HepG2 (cell line): ENCODE results near the gene GNAS. TPM values are rescaled to one million over a fixed set of nuclear protein-coding genes. Genes with fewer than 3 reads are reported as not detected.

Experiments used
- GMEB2 ChIP-seq: IDR thresholded peaks from 2 replicates; pipeline ENCODE4 v1.6.1; 2016; ENCODE audit warnings: missing biosample characterization, missing genetic modification reagents, low read depth
- HDAC2 ChIP-seq: sonication (generic); formaldehyde crosslinking; IDR thresholded peaks from 2 replicates; pipeline ENCODE4 v1.4.0; 2020; ENCODE audit warnings: missing genetic modification reagents
- HMGA1 ChIP-seq: sonication (generic); formaldehyde crosslinking; conservative IDR thresholded peaks from 2 replicates; pipeline ENCODE4 v1.4.0; 2020; ENCODE audit warnings: missing genetic modification reagents
- KDM5A ChIP-seq: fragments of 200-600 bp; sonication (generic); IDR thresholded peaks from 2 replicates; pipeline ENCODE4 v1.7.0; 2018; ENCODE audit warnings: antibody characterized with exemption, mild to moderate bottlenecking, low read length, borderline replicate concordance
- MBD4 ChIP-seq: IDR thresholded peaks from 2 replicates; pipeline ENCODE4 v1.6.1; 2012; ENCODE audit warnings: low read length, inconsistent platforms, borderline replicate concordance
- MEIS1 ChIP-seq: sonication (generic); formaldehyde crosslinking; IDR thresholded peaks from 2 replicates; pipeline ENCODE4 v1.9.0; 2021; ENCODE audit warnings: mild to moderate bottlenecking, missing genetic modification reagents, moderate library complexity, borderline replicate concordance
- NFE2 ChIP-seq: sonication (generic); formaldehyde crosslinking; IDR thresholded peaks from 2 replicates; pipeline ENCODE4 v1.4.0; 2020; ENCODE audit warnings: missing genetic modification reagents
- NFRKB ChIP-seq: fragments of 450-650 bp; IDR thresholded peaks from 2 replicates; pipeline ENCODE4 v1.6.1; 2017
- PRPF4 ChIP-seq: fragments of 200-400 bp; formaldehyde crosslinking; IDR thresholded peaks from 2 replicates; pipeline ENCODE4 v1.6.1; 2016; ENCODE audit warnings: low read length, low read depth; ENCODE audit not compliant: poor library complexity, severe bottlenecking
- REPIN1 ChIP-seq: sonication (generic); formaldehyde crosslinking; IDR thresholded peaks from 2 replicates; pipeline ENCODE4 v1.8.0; 2022; ENCODE audit warnings: missing genetic modification reagents, low read depth, mild to moderate bottlenecking, borderline replicate concordance
- SETDB1 ChIP-seq: sonication (generic); formaldehyde crosslinking; IDR thresholded peaks from 2 replicates; pipeline ENCODE4 v1.5.1; 2020; ENCODE audit warnings: missing genetic modification reagents, mild to moderate bottlenecking, borderline replicate concordance
- SIX4 ChIP-seq: sonication (generic); formaldehyde crosslinking; IDR thresholded peaks from 2 replicates; pipeline ENCODE4 v1.4.0; 2020; ENCODE audit warnings: missing genetic modification reagents
- SMC3 ChIP-seq: IDR thresholded peaks from 2 replicates; pipeline ENCODE4 v1.6.1; 2011; ENCODE audit warnings: low read length, improper control_type of control experiment
- TRAFD1 ChIP-seq: sonication (generic); formaldehyde crosslinking; IDR thresholded peaks from 2 replicates; pipeline ENCODE4 v1.5.1; 2020; ENCODE audit warnings: missing genetic modification reagents, mild to moderate bottlenecking, borderline replicate concordance
- WIZ ChIP-seq: sonication (generic); formaldehyde crosslinking; IDR thresholded peaks from 2 replicates; pipeline ENCODE4 v1.5.1; 2020; ENCODE audit warnings: mild to moderate bottlenecking, missing genetic modification reagents
- ZMYM3 ChIP-seq: sonication (generic); formaldehyde crosslinking; IDR thresholded peaks from 2 replicates; pipeline ENCODE4 v1.5.1; 2020; ENCODE audit warnings: mild to moderate bottlenecking, missing genetic modification reagents
- ZNF136 ChIP-seq: sonication (generic); formaldehyde crosslinking; IDR thresholded peaks from 2 replicates; pipeline ENCODE4 v1.8.1; 2022; ENCODE audit warnings: low read depth, mild to moderate bottlenecking, moderate library complexity, missing genetic modification reagents
- ZNF354B ChIP-seq: sonication (generic); formaldehyde crosslinking; IDR thresholded peaks from 2 replicates; pipeline ENCODE4 v1.8.0; 2022; ENCODE audit warnings: mild to moderate bottlenecking, missing genetic modification reagents
- ZNF468 ChIP-seq: sonication (generic); formaldehyde crosslinking; IDR thresholded peaks from 2 replicates; pipeline ENCODE4 v1.8.0; 2022; ENCODE audit warnings: mild to moderate bottlenecking, moderate library complexity, missing genetic modification reagents
- ZNF549 ChIP-seq: sonication (generic); formaldehyde crosslinking; IDR thresholded peaks from 2 replicates; pipeline ENCODE4 v1.5.0; 2020; ENCODE audit warnings: missing genetic modification reagents
- ZNF570 ChIP-seq: sonication (generic); formaldehyde crosslinking; IDR thresholded peaks from 2 replicates; pipeline ENCODE4 v1.4.0; 2020; ENCODE audit warnings: mild to moderate bottlenecking, missing genetic modification reagents, borderline replicate concordance
- ZNF674 ChIP-seq: sonication (generic); formaldehyde crosslinking; IDR thresholded peaks from 2 replicates; pipeline ENCODE4 v1.5.0; 2020; ENCODE audit warnings: low read depth, mild to moderate bottlenecking, missing genetic modification reagents
- polyA plus RNA-seq, 8 experiments: library from polyadenylated mRNA; depleted of rRNA in 3 of 8; stranded (reverse) in 7 of 8; unstranded in 1 of 8; fragments of >200 nt; fragmentation: Illumina TruSeq in 4 of 8; extraction: Trizol in 4 of 8; gene quantifications; 2 replicates each; pipeline versions ENCODE4 v1.2.1 to v1.2.3, GENCODE V29; 2011 to 2016; ENCODE audit warnings: low read depth in 4 of 8, missing spikeins in 1 of 8, mixed read lengths in 1 of 8; ENCODE audit not compliant: insufficient read depth in 1 of 8
- total RNA-seq, 5 experiments: library from RNA; depleted of rRNA; stranded (reverse); fragments of >200 nt; fragmentation: Illumina TruSeq; extraction: Trizol; gene quantifications; 2 replicates each; pipeline ENCODE4 v1.2.3, GENCODE V29; 2016; ENCODE audit warnings: low read depth in 1 of 5
- TF ChIP-seq, protein P1 (sequence below): sonication (generic); formaldehyde crosslinking; IDR thresholded peaks from 2 replicates; pipeline ENCODE4 v1.8.0; 2022; ENCODE audit warnings: mild to moderate bottlenecking, missing genetic modification reagents, moderate library complexity
- TF ChIP-seq, protein P2 (sequence below): sonication (generic); formaldehyde crosslinking; IDR thresholded peaks from 2 replicates; pipeline ENCODE4 v1.4.0; 2020; ENCODE audit warnings: missing genetic modification reagents
- TF ChIP-seq, protein P3 (sequence below): IDR thresholded peaks from 2 replicates; pipeline ENCODE4 v1.6.1; 2018; ENCODE audit warnings: missing genetic modification reagents, mild to moderate bottlenecking, missing compliant biosample characterization

The GNAS gene
- total and polyA plus RNA-seq, 2 of the 13 experiments (the other 11 are each of a cell fraction or from before 2014, with no cell fraction given) = 407 to 1,008 TPM

DNA sequence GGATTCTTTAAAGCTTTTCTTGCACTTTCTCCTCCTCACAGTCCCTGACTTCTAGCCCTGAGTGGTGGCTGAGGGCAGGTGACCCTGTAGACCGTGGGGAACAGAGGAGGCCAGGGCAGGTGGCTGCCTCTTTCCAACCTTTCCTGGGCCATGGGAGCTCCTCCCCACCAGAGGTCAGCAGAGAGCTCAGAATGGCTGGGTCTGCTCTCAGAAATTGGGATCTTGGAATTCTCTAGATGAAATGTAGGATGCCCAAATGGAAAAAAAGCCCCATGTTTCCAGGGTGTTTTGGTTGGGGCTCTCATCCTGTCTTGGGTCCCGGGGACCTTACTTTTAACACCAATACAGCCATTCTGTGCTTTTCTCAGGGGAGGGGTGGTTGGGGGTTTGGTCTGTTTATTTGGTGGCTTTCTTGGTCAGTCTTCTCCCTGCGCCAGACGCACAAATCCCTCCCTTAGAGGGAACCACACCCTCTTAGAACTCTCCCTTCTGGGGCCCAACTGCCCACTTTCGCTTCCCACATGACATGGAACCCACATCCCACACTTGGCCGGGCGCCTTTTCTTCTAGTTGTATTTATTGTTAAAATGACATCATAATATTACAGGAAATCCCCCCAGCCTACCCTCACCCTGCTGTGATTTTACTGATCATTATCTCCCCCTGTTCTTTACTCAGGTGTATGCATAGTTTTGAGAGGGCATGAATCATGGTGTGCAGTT is 17.9 kb downstream of the GNAS start (continued):
- TF ChIP-seq ZNF674 (CRISPR knock-in tag) (no peak), ZNF136 (CRISPR knock-in tag) (no peak), NFRKB (no peak), ZNF354B (CRISPR knock-in tag) (no peak), ZNF549 (CRISPR knock-in tag) (no peak), PRPF4 (no peak), HDAC2 (CRISPR knock-in tag) (peak; percentile 11; the same call in 1 of the 2 replicates), SIX4 (CRISPR knock-in tag) (no peak), MEIS1 (no peak), WIZ (CRISPR knock-in tag) (no peak), SETDB1 (CRISPR knock-in tag) (no peak), SMC3 (peak; percentile 98), ZNF468 (CRISPR knock-in tag) (no peak), REPIN1 (CRISPR knock-in tag) (no peak), HMGA1 (CRISPR knock-in tag) (no peak), TRAFD1 (CRISPR knock-in tag) (no peak), NFE2 (CRISPR knock-in tag) (no peak), KDM5A (no peak), ZMYM3 (CRISPR knock-in tag) (no peak), ZNF570 (CRISPR knock-in tag) (no peak), MBD4 (no peak), GMEB2 (CRISPR knock-in tag) (no peak)
- TF ChIP-seq, protein P1, sequence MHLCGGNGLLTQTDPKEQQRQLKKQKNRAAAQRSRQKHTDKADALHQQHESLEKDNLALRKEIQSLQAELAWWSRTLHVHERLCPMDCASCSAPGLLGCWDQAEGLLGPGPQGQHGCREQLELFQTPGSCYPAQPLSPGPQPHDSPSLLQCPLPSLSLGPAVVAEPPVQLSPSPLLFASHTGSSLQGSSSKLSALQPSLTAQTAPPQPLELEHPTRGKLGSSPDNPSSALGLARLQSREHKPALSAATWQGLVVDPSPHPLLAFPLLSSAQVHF (CRISPR knock-in tag) = no peak
- TF ChIP-seq, protein P2, sequence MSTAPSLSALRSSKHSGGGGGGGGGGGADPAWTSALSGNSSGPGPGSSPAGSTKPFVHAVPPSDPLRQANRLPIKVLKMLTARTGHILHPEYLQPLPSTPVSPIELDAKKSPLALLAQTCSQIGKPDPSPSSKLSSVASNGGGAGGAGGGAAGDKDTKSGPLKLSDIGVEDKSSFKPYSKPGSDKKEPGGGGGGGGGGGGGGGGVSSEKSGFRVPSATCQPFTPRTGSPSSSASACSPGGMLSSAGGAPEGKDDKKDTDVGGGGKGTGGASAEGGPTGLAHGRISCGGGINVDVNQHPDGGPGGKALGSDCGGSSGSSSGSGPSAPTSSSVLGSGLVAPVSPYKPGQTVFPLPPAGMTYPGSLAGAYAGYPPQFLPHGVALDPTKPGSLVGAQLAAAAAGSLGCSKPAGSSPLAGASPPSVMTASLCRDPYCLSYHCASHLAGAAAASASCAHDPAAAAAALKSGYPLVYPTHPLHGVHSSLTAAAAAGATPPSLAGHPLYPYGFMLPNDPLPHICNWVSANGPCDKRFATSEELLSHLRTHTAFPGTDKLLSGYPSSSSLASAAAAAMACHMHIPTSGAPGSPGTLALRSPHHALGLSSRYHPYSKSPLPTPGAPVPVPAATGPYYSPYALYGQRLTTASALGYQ (CRISPR knock-in tag) = no peak
- TF ChIP-seq, protein P3, sequence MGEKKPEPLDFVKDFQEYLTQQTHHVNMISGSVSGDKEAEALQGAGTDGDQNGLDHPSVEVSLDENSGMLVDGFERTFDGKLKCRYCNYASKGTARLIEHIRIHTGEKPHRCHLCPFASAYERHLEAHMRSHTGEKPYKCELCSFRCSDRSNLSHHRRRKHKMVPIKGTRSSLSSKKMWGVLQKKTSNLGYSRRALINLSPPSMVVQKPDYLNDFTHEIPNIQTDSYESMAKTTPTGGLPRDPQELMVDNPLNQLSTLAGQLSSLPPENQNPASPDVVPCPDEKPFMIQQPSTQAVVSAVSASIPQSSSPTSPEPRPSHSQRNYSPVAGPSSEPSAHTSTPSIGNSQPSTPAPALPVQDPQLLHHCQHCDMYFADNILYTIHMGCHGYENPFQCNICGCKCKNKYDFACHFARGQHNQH = peak; percentile 19; the same call in 1 of the 2 replicates
